ENCODE measurements around the gene PHF10. TPM values are rescaled to one million over a fixed set of nuclear protein-coding genes. Genes with fewer than 3 reads are reported as not detected.

The PHF10 gene
- polyA plus RNA-seq, 1 of the 3 experiments (the other 2 are of a cell fraction) = 23.5 TPM

DNA sequence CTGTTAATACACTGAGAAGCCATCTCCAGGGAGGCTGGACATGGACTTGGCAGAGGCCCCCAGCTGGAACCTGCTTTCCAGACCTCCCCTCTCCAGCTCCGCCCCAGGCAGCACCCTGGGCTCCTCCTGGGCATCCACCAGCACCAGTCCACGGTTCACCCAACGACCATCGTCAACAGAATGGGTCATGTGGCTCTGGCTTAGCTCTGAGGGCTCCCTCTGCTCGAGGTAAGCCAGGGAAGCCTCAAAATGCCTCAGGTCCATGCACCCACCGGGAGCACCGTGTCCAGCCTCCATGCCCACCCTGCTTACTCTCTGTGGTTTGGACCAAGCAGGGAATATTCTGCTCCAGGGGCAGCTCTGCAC, 62.9 kb downstream of the PHF10 start (continued):
- TF ChIP-seq, protein P1, sequence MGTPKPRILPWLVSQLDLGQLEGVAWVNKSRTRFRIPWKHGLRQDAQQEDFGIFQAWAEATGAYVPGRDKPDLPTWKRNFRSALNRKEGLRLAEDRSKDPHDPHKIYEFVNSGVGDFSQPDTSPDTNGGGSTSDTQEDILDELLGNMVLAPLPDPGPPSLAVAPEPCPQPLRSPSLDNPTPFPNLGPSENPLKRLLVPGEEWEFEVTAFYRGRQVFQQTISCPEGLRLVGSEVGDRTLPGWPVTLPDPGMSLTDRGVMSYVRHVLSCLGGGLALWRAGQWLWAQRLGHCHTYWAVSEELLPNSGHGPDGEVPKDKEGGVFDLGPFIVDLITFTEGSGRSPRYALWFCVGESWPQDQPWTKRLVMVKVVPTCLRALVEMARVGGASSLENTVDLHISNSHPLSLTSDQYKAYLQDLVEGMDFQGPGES (IDR thresholded peaks at IDR 0.05; ENCODE audit: low read depth, low read length) = no peak
- TF ChIP-seq CHD2 (IDR thresholded peaks at IDR 0.05; ENCODE audit: low read length, partially characterized antibody) = no peak
- no peak for TF ChIP-seq YY1 (IDR thresholded peaks at IDR 0.05; ENCODE audit: low read depth)
- TF ChIP-seq TEAD4 (IDR thresholded peaks at IDR 0.05; ENCODE audit: borderline replicate concordance, insufficient read depth) = no peak
- no peak for TF ChIP-seq SMC3 (IDR thresholded peaks at IDR 0.05; ENCODE audit: low read depth, low read length)
- no peak for TF ChIP-seq JUND (IDR thresholded peaks at IDR 0.05)
- TF ChIP-seq NFIC (IDR thresholded peaks at IDR 0.05; ENCODE audit: borderline replicate concordance) = no peak
- TF ChIP-seq, protein P2, sequence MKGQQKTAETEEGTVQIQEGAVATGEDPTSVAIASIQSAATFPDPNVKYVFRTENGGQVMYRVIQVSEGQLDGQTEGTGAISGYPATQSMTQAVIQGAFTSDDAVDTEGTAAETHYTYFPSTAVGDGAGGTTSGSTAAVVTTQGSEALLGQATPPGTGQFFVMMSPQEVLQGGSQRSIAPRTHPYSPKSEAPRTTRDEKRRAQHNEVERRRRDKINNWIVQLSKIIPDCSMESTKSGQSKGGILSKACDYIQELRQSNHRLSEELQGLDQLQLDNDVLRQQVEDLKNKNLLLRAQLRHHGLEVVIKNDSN (IDR thresholded peaks at IDR 0.05; ENCODE audit: borderline replicate concordance, low read depth) = no peak
- TF ChIP-seq MXI1 (IDR thresholded peaks at IDR 0.05; ENCODE audit: low read depth, low read length) = no peak
- no peak for TF ChIP-seq FOSL2 (IDR thresholded peaks at IDR 0.05; ENCODE audit: borderline replicate concordance, low read depth)

DNA sequence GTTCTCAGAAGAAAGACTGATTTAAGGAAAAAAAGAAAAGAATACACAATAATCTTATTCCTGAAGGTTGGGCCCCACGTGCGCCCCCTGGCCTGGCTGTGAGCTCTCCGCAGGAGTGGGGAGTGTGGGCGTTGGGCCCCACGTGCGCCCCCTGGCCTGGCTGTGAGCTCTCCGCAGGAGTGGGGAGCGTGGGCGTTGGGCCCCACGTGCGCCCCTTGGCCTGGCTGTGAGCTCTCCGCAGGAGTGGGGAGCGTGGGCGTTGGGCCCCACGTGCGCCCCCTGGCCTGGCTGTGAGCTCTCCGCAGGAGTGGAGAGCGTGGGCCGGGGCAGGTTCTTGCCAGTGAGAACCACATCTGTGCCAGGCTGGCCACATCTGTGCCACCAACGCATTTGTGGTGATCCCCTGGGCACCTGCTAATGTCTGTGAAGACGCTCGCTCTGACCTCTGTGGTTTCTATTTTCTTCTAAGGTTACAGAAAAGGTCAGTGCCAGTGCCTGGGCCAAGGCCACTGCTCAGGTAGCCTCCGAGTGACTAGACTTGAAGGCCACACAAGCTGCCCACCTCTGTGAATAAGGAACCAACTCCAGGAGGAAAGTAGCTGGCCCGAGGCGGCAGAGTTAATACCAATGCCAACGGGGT, 63.4 kb downstream of the PHF10 start:
- DNase-seq = no peak
- H3K4me2 ChIP-seq = no peak overlapping the region
- no peak overlapping the region for H3K27ac ChIP-seq (ENCODE audit: low read depth in 2 of 2, low read length in 1 of 2)
- no peak overlapping the region for H3K9ac ChIP-seq
- 99% methylated on average over 23 of the region's 26 CpGs for WGBS (ENCODE audit: low lambda C conversion rate)
- H3K79me2 ChIP-seq (ENCODE audit: insufficient read depth) = no peaks in the 10 kb centered on the region
- no peak overlapping the region for H3K4me3 ChIP-seq (ENCODE audit: low read depth in 2 of 2, low read length in 1 of 2)
- H2AFZ ChIP-seq (ENCODE audit: low read depth) = no peak overlapping the region
- CTCF ChIA-PET = no interaction called here
- no peaks in the 10 kb centered on the region; a peak in 1 of 4 replicates for H3K4me1 ChIP-seq (ENCODE audit: control insufficient read depth in 1 of 2, insufficient read depth in 2 of 2, low read depth in 1 of 2, low read length in 1 of 2)
- no peaks in the 10 kb centered on the region for H4K20me1 ChIP-seq (ENCODE audit: insufficient read depth)
- H3K36me3 ChIP-seq (replicated peaks in 1 of 2; ENCODE audit: control insufficient read depth in 1 of 2, insufficient read depth in 2 of 2, low read length in 1 of 2) = peaks cover 5 to 66% of the 10 kb centered on the region in 2 experiments
- H3F3A ChIP-seq (replicated peaks; ENCODE audit: insufficient read depth) = no peaks in the 10 kb centered on the region
- H3K27me3 ChIP-seq (ENCODE audit: insufficient read depth) = no peaks in the 10 kb centered on the region
- TF ChIP-seq, protein P1 (IDR thresholded peaks at IDR 0.05; ENCODE audit: low read depth, low read length) = no peak
- no peak for TF ChIP-seq FOXJ3 (CRISPR knock-in tag; IDR thresholded peaks at IDR 0.05)
- no peaks in the 10 kb centered on the region for H3K9me2 ChIP-seq
- POLR2A ChIA-PET = no interaction called here
- no peaks in the 10 kb centered on the region for H3K9me3 ChIP-seq

Measured in SK-N-SH (cell line).